Uterus (tissue), 4 donors: ENCODE results near the gene RAB26. TPM values are rescaled to one million over a fixed set of nuclear protein-coding genes. Genes with fewer than 3 reads are reported as not detected.
"Not testable (repeated sequence)": the region's sequence is repeated elsewhere in the genome, so short reads cannot be mapped to it uniquely, and the experiment has no call there.

Experiments used
- DNase-seq, 2 donors: peaks; one replicate each; pipeline ENCODE4 v3.0.0-alpha.2; 2019 to 2020
- H3K27ac ChIP-seq, 2 donors: fragments of 200-600 bp; sonication (generic); 1 replicate in 1 of 2; 2 replicates in 1 of 2; pipeline ENCODE4 v1.5.1; 2016 to 2018
- H3K27me3 ChIP-seq, 2 donors: fragments of 200-600 bp; sonication (generic); one replicate each; pipeline ENCODE4 v1.5.1; 2018 to 2019; ENCODE audit warnings: control low read depth in 1 of 2
- H3K36me3 ChIP-seq, 2 donors: fragments of 200-600 bp; sonication (generic); one replicate each; pipeline ENCODE4 v1.5.1; 2019; ENCODE audit warnings: control low read depth in 1 of 2
- H3K4me1 ChIP-seq, 2 donors: fragments of 200-600 bp; sonication (generic); one replicate each; pipeline ENCODE4 v1.5.1; 2018 to 2019; ENCODE audit warnings: control low read depth in 1 of 2
- H3K4me3 ChIP-seq, 2 donors: fragments of 200-600 bp; sonication (generic); 1 replicate in 1 of 2; 2 replicates in 1 of 2; pipeline ENCODE4 v1.5.1; 2018 to 2019; ENCODE audit warnings: mild to moderate bottlenecking in 1 of 2
- H3K9me3 ChIP-seq, 2 donors: fragments of 200-600 bp; sonication (generic); one replicate each; pipeline ENCODE4 v1.5.1; 2019; ENCODE audit warnings: control low read depth in 1 of 2
- CTCF ChIP-seq, 4 experiments: fragments of 200-600 bp in 2 of 4; fragments of 450-650 bp in 2 of 4; sonication (generic) in 2 of 4; IDR thresholded peaks; one replicate each; pipeline ENCODE4 v1.5.1; 2016 to 2019; ENCODE audit warnings: antibody characterized with exemption in 4 of 4, mild to moderate bottlenecking in 2 of 4, moderate library complexity in 1 of 4
- POLR2A ChIP-seq, 2 donors: fragments of 450-650 bp; IDR thresholded peaks; one replicate each; pipeline ENCODE4 v1.6.1; 2016; ENCODE audit warnings: antibody characterized with exemption in 2 of 2, mild to moderate bottlenecking in 1 of 2, moderate library complexity in 1 of 2
- intact Hi-C: fragments of 100-400 bp; cut with DNase I; formaldehyde crosslinking; loops from one replicate; pipeline ENCODE4 v1.15.1; 2023; ENCODE audit warnings: low total_unique reads
- total RNA-seq, 4 donors: library from RNA; depleted of rRNA in 3 of 4; stranded (reverse); fragments of >200 nt in 3 of 4; gene quantifications; one replicate each; pipeline versions ENCODE4 v1.1.0 to v1.2.4, GENCODE V29; 2014 to 2023
- donor health status: DM: yes; HTN: yes; CAD: no.

The RAB26 gene
- under 1 TPM in 1 of 4 donors, not detected in 3; 0.21 TPM for total RNA-seq

- H3K36me3 ChIP-seq = no peaks in the 10 kb centered on the region
- intact Hi-C loops = no loop called here
- H3K27ac ChIP-seq = peak within 1 kb of the TSS; percentile 59 to 61
- peak within 1 kb of the TSS; percentile 17 to 34 for H3K4me3 ChIP-seq
- no peaks in the 10 kb centered on the region for H3K27me3 ChIP-seq
- peaks cover 4 to 27% of the 10 kb centered on the region in 2 donors for H3K4me1 ChIP-seq
- peak in 1 of 4 experiments; percentile 19 for TF ChIP-seq CTCF (IDR thresholded peaks at IDR 0.05)
- TF ChIP-seq POLR2A (IDR thresholded peaks at IDR 0.05) = no peak
- peak; percentile 66 to 75 for DNase-seq
- H3K9me3 ChIP-seq = no peaks in the 10 kb centered on the region
Observed at GRCh38 chr16:2147981-2148671, at the start of gene RAB26. TSS of gene RAB26 (plus strand) at chr16:2148625. CDS start at chr16:2148784, 159 bp downstream.

GRCh38 chr16:2101581-2101980 lies 46.8 kb upstream of the RAB26 start:
- intact Hi-C loops = loop anchor here (10.0 kb wide), 1 partner anchor 53 kb away; the partner anchor contains the start of gene TRAF7
- H3K27ac ChIP-seq, H3K9me3 ChIP-seq, DNase-seq, H3K4me1 ChIP-seq, H3K36me3 ChIP-seq, H3K27me3 ChIP-seq, H3K4me3 ChIP-seq: not testable (repeated sequence)

- no peaks in the 10 kb centered on the region for H3K36me3 ChIP-seq
- intact Hi-C loops = loop anchor here (10.0 kb wide), 1 partner anchor 52 kb away; the partner anchor contains the start of gene TRAF7
Observed at GRCh38 chr16:2102471-2102870, 46.0 kb upstream of the RAB26 start.

GRCh38 chr16:2104464-2104863 lies 44.0 kb upstream of the RAB26 start:
- H3K9me3 ChIP-seq, H3K4me1 ChIP-seq, H3K36me3 ChIP-seq, H3K27ac ChIP-seq, H3K4me3 ChIP-seq, H3K27me3 ChIP-seq, DNase-seq: not testable (repeated sequence)
- intact Hi-C loops = loop anchor here (10.0 kb wide), 1 partner anchor 50 kb away; the partner anchor contains the start of gene TRAF7

More at GRCh38 chr16:2102471-2102870, 46.0 kb upstream of the RAB26 start:
- no peak overlapping the region for H3K27ac ChIP-seq
- DNase-seq = no peak
- no peaks in the 10 kb centered on the region for H3K27me3 ChIP-seq
- H3K4me3 ChIP-seq = no peak overlapping the region
- no peaks in the 10 kb centered on the region for H3K4me1 ChIP-seq
- TF ChIP-seq POLR2A (IDR thresholded peaks at IDR 0.05) (no peak), CTCF (IDR thresholded peaks at IDR 0.05) (no peak)
- H3K9me3 ChIP-seq = no peaks in the 10 kb centered on the region

GRCh38 chr16:2105291-2105690 lies 43.1 kb upstream of the RAB26 start:
- not testable (repeated sequence) for H3K4me3 ChIP-seq, H3K27ac ChIP-seq, H3K27me3 ChIP-seq, H3K4me1 ChIP-seq, DNase-seq, H3K36me3 ChIP-seq, H3K9me3 ChIP-seq
- intact Hi-C loops = loop anchor here (10.0 kb wide), 1 partner anchor 50 kb away; the partner anchor contains the start of gene TRAF7

GRCh38 chr16:2105769-2106168 lies 42.7 kb upstream of the RAB26 start:
- not testable (repeated sequence) for H3K27me3 ChIP-seq, H3K4me3 ChIP-seq, H3K9me3 ChIP-seq, H3K4me1 ChIP-seq, DNase-seq, H3K27ac ChIP-seq, H3K36me3 ChIP-seq
- intact Hi-C loops = loop anchor here (10.0 kb wide), 1 partner anchor 49 kb away; the partner anchor contains the start of gene TRAF7

GRCh38 chr16:2106211-2106610 lies 42.2 kb upstream of the RAB26 start:
- H3K27ac ChIP-seq, H3K27me3 ChIP-seq, H3K9me3 ChIP-seq, H3K36me3 ChIP-seq, DNase-seq, H3K4me3 ChIP-seq, H3K4me1 ChIP-seq: not testable (repeated sequence)
- intact Hi-C loops = loop anchor here (10.0 kb wide), 1 partner anchor 49 kb away; the partner anchor contains the start of gene TRAF7

- H3K27ac ChIP-seq, H3K27me3 ChIP-seq, DNase-seq, H3K9me3 ChIP-seq, H3K4me3 ChIP-seq, H3K4me1 ChIP-seq, H3K36me3 ChIP-seq: not testable (repeated sequence)
- intact Hi-C loops = loop anchor here (10.0 kb wide), 1 partner anchor 48 kb away; the partner anchor contains the start of gene TRAF7
Observed at GRCh38 chr16:2107121-2107790, 41.2 kb upstream of the RAB26 start.

GRCh38 chr16:2107791-2108125 lies 40.7 kb upstream of the RAB26 start:
- H3K4me3 ChIP-seq, H3K9me3 ChIP-seq, H3K36me3 ChIP-seq, H3K4me1 ChIP-seq, H3K27me3 ChIP-seq, H3K27ac ChIP-seq, DNase-seq: not testable (repeated sequence)
- intact Hi-C loops = loop anchor here (10.0 kb wide), 1 partner anchor 47 kb away; the partner anchor contains the start of gene TRAF7

- not testable (repeated sequence) for H3K27me3 ChIP-seq, H3K36me3 ChIP-seq, H3K9me3 ChIP-seq, H3K4me1 ChIP-seq, H3K4me3 ChIP-seq, DNase-seq, H3K27ac ChIP-seq
- intact Hi-C loops = loop anchor here (10.0 kb wide), 1 partner anchor 46 kb away; the partner anchor contains the start of gene TRAF7
Observed at GRCh38 chr16:2108446-2109270, 39.8 kb upstream of the RAB26 start.
